Uterus (tissue), 4 donors: Measurements from ENCODE around the gene CCDC127. TPM values are rescaled to one million over a fixed set of nuclear protein-coding genes. Genes with fewer than 3 reads are reported as not detected.
"Not testable (repeated sequence)": the region's sequence is repeated elsewhere in the genome, so short reads cannot be mapped to it uniquely, and the experiment has no call there.

Experiments used
- DNase-seq, 2 donors: peaks; one replicate each; pipeline ENCODE4 v3.0.0-alpha.2; 2019 to 2020
- H3K27ac ChIP-seq, 2 donors: fragments of 200-600 bp; sonication (generic); 1 replicate in 1 of 2; 2 replicates in 1 of 2; pipeline ENCODE4 v1.5.1; 2016 to 2018
- H3K27me3 ChIP-seq, 2 donors: fragments of 200-600 bp; sonication (generic); one replicate each; pipeline ENCODE4 v1.5.1; 2018 to 2019; ENCODE audit warnings: control low read depth in 1 of 2
- H3K36me3 ChIP-seq, 2 donors: fragments of 200-600 bp; sonication (generic); one replicate each; pipeline ENCODE4 v1.5.1; 2019; ENCODE audit warnings: control low read depth in 1 of 2
- H3K4me1 ChIP-seq, 2 donors: fragments of 200-600 bp; sonication (generic); one replicate each; pipeline ENCODE4 v1.5.1; 2018 to 2019; ENCODE audit warnings: control low read depth in 1 of 2
- H3K4me3 ChIP-seq, 2 donors: fragments of 200-600 bp; sonication (generic); 1 replicate in 1 of 2; 2 replicates in 1 of 2; pipeline ENCODE4 v1.5.1; 2018 to 2019; ENCODE audit warnings: mild to moderate bottlenecking in 1 of 2
- H3K9me3 ChIP-seq, 2 donors: fragments of 200-600 bp; sonication (generic); one replicate each; pipeline ENCODE4 v1.5.1; 2019; ENCODE audit warnings: control low read depth in 1 of 2
- CTCF ChIP-seq, 4 experiments: fragments of 200-600 bp in 2 of 4; fragments of 450-650 bp in 2 of 4; sonication (generic) in 2 of 4; IDR thresholded peaks; one replicate each; pipeline ENCODE4 v1.5.1; 2016 to 2019; ENCODE audit warnings: antibody characterized with exemption in 4 of 4, mild to moderate bottlenecking in 2 of 4, moderate library complexity in 1 of 4
- POLR2A ChIP-seq, 2 donors: fragments of 450-650 bp; IDR thresholded peaks; one replicate each; pipeline ENCODE4 v1.6.1; 2016; ENCODE audit warnings: antibody characterized with exemption in 2 of 2, mild to moderate bottlenecking in 1 of 2, moderate library complexity in 1 of 2
- intact Hi-C: fragments of 100-400 bp; cut with DNase I; formaldehyde crosslinking; loops from one replicate; pipeline ENCODE4 v1.15.1; 2023; ENCODE audit warnings: low total_unique reads
- total RNA-seq, 4 donors: library from RNA; depleted of rRNA in 3 of 4; stranded (reverse); fragments of >200 nt in 3 of 4; gene quantifications; one replicate each; pipeline versions ENCODE4 v1.1.0 to v1.2.4, GENCODE V29; 2014 to 2023
- donor health status: DM: yes; HTN: yes; CAD: no.

CCDC127 gene
- total RNA-seq, 4 donors from 2014 or later, result 2.6 to 10.2 (median 6.0) TPM

GRCh38 chr5:166441-167372, 51.2 kb downstream of the CCDC127 start:
- no peaks in the 10 kb centered on the region for H3K27me3 ChIP-seq
- no peak for TF ChIP-seq POLR2A (IDR thresholded peaks at IDR 0.05)
- TF ChIP-seq CTCF (IDR thresholded peaks at IDR 0.05), result no peak
- H3K4me3 ChIP-seq, result no peak overlapping the region
- H3K4me1 ChIP-seq, result no peaks in the 10 kb centered on the region
- H3K36me3 ChIP-seq, result no peaks in the 10 kb centered on the region
- no peak overlapping the region for H3K27ac ChIP-seq
- no peaks in the 10 kb centered on the region for H3K9me3 ChIP-seq
- no peak for DNase-seq
- intact Hi-C loops, result no loop called here

- not testable (repeated sequence) for DNase-seq
These were observed 53.2 kb downstream of the CCDC127 start for GRCh38 chr5:164783-165182.

GRCh38 chr5:164244-164643, 53.7 kb downstream of the CCDC127 start:
- intact Hi-C loops, result no loop called here
- Histone ChIP-seq H3K27ac (no peak overlapping the region), H3K9me3 (no peaks in the 10 kb centered on the region), H3K36me3 (no peaks in the 10 kb centered on the region), H3K27me3 (no peaks in the 10 kb centered on the region), H3K4me1 (no peaks in the 10 kb centered on the region), H3K4me3 (no peak overlapping the region)
- TF ChIP-seq CTCF (IDR thresholded peaks at IDR 0.05) (no peak), POLR2A (IDR thresholded peaks at IDR 0.05) (no peak)
- DNase-seq, result no peak

More at GRCh38 chr5:164783-165182, 53.2 kb downstream of the CCDC127 start:
- H3K4me3 ChIP-seq, H3K27ac ChIP-seq, H3K4me1 ChIP-seq, intact Hi-C loops, H3K9me3 ChIP-seq, H3K27me3 ChIP-seq, H3K36me3 ChIP-seq: not testable (repeated sequence)

- Histone ChIP-seq H3K27me3 (no peaks in the 10 kb centered on the region), H3K9me3 (no peaks in the 10 kb centered on the region), H3K27ac (no peak overlapping the region), H3K36me3 (no peaks in the 10 kb centered on the region), H3K4me1 (no peaks in the 10 kb centered on the region), H3K4me3 (no peak overlapping the region)
- TF ChIP-seq CTCF (IDR thresholded peaks at IDR 0.05) (no peak), POLR2A (IDR thresholded peaks at IDR 0.05) (no peak)
- intact Hi-C loops, result no loop called here
- DNase-seq, result no peak
These were observed 54.1 kb downstream of the CCDC127 start for GRCh38 chr5:163841-164240.

GRCh38 chr5:163338-163620, 54.7 kb downstream of the CCDC127 start:
- no peak for TF ChIP-seq POLR2A (IDR thresholded peaks at IDR 0.05)
- TF ChIP-seq CTCF (IDR thresholded peaks at IDR 0.05), result no peak
- intact Hi-C loops, result no loop called here
- DNase-seq, result no peak
- H3K9me3 ChIP-seq, result no peaks in the 10 kb centered on the region
- no peak overlapping the region for H3K27ac ChIP-seq
- no peaks in the 10 kb centered on the region for H3K4me1 ChIP-seq
- H3K27me3 ChIP-seq, result no peaks in the 10 kb centered on the region
- H3K36me3 ChIP-seq, result no peaks in the 10 kb centered on the region
- no peak overlapping the region for H3K4me3 ChIP-seq
